Stimulated activated CD4-positive, alpha-beta T cell treated with anti-CD3 and anti-CD28 coated beads, Interleukin-2, amount 100 ng/mL, for 24 hours (primary cell): ENCODE results near the gene GOLGA6L10.
"Not testable (repeated sequence)": the region's sequence is repeated elsewhere in the genome, so short reads cannot be mapped to it uniquely, and the experiment has no call there.

Experiments used
- DNase-seq, 2 donors: peaks; one replicate each; pipeline ENCODE4 v3.0.0-alpha.2; 2020

GOLGA6L10 gene

DNA sequence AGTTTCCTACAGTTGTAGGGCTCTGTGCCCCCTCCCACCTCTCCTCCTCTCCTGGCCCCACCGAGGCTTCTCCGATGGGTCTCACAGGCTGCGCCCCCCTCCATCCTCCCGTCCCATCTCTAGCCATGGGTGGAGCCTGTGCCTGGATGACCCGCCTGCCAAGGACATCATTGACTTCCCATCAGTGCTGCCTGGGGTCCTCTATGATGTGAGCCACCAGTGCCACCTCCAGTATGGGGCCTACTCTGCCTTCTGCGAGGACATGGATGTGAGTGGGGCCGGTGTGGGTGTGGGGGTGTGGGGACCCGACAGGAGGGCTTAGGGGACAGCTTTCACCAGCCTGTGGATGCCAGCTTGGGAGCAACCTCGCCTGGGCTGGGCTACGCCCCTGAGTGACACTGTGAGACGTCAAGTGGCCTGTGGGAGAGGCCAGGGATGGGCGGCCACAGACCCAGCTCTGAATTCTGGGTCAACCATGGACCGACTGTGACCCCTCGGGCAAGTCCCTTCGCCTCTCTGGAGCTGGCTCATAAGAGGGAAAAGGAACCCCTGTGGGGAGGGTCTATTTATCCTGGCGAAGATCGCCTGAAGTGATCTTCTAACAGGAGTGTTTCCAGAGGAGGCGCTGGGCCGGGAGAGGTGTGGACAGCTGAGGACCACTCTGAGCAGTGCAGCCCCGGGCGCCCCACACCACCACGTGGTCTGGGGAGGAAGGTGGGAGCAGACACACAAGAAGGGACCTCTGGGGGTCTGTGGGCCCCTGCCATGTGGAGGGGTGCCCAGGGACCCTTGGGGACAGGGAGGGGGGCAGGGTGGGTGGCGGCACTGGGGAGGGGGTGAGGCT, 32.8 kb downstream of the GOLGA6L10 start:
- DNase-seq = not testable (repeated sequence)

GRCh38 chr15:82315519-82316246, 33.6 kb downstream of the GOLGA6L10 start:
- DNase-seq = no peak

GRCh38 chr15:82314769-82315518, 34.3 kb downstream of the GOLGA6L10 start:
- DNase-seq = no peak

DNA sequence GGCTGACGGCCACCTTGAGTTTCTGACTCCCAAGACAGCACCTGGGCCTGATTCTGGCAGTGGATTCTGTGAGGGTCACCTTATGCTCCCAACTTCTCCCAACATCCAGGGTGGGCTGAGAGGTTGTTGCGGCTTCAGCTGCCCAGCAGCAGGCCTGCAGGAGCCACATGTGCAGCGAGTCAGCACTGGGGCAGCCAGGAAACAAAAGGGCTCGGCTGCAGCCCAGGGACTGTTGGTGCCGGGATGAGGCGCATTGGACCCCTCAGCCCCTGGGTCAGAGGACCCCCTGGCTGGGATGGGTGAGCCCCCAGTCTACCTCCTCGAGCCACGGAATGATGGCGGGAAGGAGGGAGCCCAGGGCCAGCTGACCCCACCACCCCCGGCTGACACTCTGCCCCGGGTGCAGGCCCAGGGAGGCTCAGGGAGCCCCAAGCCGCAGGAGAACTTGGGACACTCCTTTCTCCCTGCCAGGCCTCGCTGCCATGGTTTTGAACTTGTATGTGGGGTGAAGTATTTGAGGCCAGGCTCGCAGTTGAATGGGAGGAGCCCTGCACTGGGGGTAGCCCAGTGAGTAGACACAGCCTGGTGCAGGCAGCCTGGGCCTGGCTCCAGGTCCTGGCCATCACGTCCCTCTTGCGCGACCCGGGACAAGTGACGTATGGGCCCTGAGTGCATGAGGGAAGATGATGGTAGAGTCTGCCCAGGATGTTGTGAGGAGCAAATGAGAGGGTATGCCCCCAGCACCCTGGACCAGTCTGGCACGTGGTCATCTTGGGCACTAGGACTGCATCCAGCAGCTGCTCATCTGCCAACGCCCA, 35.1 kb downstream of the GOLGA6L10 start:
- not testable (repeated sequence) for DNase-seq

GRCh38 chr15:82313446-82313845, 35.8 kb downstream of the GOLGA6L10 start:
- no peak for DNase-seq

DNA sequence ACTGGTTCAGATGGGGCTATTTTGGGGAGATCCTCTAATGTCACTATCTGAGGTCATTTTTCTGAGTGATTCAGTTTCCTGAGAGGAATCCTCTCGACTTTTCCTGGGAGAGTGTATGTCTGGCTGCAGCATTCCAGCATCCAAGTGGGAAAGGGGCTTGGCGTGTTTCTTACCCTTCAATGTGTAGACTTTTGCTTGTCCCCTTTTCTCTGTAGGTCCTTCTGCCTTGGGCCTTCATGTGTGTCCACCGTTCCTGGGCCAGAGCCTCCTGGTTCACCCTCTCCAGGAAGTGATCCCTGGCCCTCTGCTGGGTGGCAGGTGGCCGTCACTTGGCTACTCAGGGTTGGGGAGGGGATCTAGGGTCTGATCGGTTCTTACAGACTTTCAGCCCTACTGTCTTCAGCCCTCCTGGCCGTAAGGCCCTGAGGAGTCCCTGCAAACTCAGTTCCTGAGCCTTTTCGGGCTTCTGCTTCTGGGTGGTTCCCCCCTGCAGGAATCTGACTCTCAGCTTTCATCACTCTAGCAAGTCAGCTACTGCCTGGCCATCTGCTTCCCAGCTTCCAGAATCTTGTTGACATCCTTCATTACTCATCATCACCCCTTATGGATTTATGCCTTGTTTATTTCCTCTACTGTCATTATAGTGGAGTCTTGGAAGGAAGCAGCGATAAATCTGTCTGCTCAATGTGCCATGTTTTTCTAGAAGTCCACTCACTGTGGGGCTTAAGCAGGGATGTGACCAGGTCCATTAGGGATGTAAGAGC, 36.5 kb downstream of the GOLGA6L10 start:
- DNase-seq = no peak

DNA sequence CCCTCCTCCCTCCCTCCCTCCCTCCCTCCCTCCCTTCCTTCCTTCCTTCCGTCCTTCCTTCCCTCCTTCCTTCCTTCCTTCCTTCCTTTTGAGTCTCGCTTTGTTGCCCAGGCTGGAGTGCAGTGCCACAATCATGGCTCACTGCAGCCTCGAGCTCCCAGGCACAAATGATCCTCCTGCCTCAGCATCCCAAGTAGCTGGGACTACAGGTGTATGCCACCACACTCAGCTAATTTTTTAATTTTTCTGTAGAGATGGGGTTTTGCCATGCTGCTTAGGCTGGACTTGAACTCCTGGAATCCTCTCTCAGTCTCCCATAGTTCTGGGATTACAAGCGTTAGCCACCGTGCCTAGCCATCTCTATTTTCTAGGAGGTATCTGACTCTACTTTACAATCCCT, 38.0 kb downstream of the GOLGA6L10 start:
- not testable (repeated sequence) for DNase-seq

DNA sequence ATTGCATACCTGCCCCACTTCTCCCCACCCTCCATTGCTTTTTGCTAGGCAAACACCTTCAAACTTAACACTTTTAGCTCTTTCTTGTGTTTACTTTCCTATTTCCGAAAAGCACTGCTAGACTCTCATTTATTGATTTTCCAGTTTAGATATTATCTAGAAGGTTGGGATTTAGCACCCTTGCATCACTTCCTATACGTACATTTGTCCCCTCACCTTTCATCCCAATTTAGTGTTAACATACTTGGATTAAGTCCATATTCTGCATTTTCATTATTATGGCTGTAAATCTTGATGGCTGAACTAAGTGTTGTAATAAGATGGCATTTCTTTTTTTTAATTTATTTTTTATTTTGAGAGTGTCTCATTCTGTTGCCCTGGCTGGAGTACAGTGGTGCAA, 39.5 kb downstream of the GOLGA6L10 start:
- DNase-seq = no peak

DNA sequence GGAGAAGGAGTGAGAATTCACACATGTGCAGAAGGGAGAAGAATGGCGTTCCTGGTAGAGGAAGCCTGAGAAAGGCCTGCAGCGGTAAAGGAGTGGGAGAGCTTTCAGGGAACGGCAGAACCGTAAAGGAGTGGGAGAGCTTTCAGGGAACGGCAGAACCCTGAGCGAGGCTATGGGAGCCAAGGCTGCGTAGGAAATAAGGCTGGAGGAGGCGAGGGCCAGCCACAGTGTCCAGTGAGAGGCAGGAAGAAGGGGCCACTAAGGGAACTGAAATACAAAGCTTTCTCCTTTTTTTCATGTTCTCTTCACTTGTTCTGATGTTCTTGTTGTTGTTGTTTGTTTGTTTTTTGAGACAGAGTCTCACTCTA, 41.6 kb downstream of the GOLGA6L10 start:
- no peak for DNase-seq

- no peak for DNase-seq
Observed at GRCh38 chr15:82306791-82307713, 42.2 kb downstream of the GOLGA6L10 start.

DNA sequence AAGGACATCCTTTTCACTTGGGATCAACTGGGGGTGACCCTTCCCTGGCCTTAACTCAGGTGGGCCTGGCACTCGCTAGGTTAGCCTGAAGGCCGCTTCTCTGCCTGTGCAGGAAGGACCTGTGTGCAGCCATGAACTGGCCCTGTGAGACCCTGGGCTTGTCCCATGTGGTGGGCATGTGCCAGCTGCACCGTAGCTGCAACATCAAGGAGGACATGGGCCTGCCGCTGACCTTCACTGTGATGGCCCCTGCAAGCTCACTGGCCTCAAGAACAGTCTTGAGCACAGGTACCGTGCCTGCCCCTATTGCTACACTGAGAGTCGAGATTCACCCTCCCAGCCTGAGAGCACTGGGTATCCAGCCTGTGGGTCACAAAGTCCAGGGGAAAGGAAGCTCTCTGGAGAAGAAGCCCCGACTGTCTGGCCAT, 43.6 kb downstream of the GOLGA6L10 start:
- no peak for DNase-seq

DNA sequence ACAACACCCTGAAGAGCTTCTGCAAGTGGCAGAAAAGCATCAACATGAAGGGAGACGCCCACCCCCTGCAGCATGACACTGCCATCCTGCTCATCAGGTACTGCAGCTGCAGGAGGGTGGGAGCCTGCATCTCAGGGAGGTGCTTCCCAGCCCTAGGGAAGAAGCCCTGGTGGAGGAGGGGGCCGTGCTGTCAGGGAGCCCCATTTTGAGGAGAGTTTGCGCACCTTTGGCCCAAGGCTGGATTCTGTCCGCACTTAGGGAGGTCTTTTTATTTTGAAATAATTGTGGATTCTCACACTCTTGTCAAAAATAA, 44.5 kb downstream of the GOLGA6L10 start:
- DNase-seq = no peak

DNA sequence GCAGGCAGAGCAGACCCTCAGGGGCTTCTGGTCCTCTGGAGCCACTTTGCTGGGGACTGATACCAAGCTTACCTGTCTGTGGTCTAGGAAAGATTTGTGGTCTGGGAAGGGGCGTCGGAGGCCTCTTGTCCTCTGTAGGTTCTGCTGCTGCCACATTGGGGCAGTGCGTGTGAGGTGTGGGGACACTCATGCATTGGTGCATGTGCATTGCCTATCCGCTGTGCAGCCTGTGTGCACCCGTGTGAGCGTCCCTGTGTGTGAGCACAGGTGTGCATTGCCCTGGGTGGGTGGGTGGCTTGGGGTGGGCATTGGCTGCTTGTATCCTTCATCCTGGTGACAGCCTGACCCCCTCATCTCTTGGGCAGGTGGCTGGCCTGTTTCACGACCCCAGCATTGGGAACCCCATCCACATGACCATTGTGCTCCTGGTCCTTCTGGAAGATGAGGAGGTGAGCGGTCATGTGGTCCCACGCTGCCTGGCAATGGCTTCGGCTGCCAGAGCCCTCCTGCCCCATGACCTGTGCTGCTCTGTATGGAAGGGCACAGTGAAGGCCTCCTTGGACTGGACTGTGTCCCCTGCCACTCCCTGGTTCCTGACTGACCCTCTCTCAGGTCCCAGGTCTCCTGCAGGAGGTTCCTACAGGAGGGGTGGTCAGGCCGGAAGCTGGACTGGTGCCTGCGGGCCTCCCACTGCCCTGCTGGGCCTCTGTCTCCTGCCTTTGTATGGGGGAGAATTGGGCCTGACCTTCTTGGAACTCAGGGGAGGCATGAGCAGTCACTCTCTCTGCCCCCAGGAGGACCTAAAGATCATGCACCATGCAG, 45.1 kb downstream of the GOLGA6L10 start:
- no peak for DNase-seq

GRCh38 chr15:82301296-82302016, 47.8 kb downstream of the GOLGA6L10 start:
- no peak for DNase-seq

DNA sequence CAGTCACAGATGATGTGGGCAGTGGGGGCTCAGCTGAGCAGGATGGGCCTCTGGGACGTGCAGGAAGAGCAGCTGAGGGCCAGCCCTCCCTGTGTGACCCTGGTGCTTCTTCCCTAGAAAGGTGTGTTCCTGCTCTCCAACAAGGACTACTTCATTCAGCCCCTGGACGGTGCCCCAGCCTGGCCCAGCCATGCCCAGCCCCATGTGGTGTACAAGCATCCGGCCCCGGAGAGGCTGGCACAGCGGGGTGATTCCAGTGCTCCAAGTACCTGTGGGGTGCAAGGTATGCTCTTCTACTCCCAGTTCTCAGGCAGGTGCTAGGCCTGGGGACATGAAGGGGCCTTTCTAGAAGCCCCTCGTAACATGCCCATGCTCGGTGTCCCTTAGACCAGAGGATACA, 48.4 kb downstream of the GOLGA6L10 start:
- no peak for DNase-seq

DNA sequence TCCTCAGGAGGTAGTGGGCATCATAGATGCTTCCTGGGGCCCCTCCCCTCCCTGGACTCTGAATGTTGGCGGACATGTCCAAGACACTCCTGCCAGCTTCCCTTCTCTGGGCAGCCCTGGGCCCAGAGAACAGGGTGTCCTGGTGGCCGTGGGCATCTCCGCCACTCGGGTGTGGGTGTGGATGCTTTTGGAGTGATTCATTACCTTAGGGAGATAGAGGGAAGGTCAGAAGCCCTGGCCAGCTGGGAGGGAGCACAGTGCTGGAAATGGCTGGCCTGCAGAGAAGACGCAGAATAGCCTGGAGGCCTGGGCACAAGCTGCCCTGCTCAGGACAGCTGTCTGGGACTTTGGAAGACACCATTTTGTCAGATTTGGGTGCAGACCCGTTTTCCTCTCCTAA, 48.9 kb downstream of the GOLGA6L10 start:
- DNase-seq = not testable (repeated sequence)

GRCh38 chr15:82299511-82299914, 49.8 kb downstream of the GOLGA6L10 start:
- DNase-seq = not testable (repeated sequence)

DNA sequence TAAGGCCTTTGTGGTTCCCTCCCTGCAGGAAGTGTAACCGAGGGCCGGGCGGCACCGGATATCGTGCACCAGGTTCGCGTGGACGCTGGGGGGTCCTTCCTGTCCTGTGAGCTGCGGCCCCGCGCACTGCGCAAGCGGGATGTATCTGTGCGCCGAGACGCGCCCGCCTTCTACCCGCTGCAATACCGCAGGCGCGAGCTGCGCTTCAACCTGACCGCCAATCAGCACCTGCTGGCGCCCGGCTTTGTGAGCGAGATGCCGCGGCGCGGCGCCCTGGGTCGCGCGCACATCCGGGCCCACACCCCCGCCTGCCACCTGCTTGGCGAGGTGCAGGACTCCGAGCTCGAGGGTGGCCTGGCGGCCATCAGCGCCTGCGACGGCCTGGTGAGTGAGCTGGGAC, 50.8 kb downstream of the GOLGA6L10 start:
- DNase-seq = peak; percentile 43 to 62

DNA sequence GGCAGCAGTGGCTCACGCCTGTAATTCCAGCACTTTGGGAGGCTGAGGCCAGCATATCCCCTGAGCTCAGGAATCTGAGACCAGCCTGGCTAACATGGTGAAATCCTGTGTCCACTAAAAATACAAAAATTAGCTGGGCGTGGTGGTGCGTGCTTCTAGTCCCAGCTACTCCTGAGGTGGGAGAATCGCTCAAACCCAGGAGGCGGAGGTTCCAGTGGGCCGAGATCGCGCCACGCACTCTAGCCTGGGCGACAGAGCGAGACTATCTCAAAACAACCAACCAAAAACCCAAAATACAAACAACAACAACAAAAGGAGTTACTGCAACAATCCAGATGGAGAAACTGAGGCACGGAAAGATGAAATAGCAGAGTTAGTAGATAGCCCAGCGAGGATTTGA, 51.2 kb downstream of the GOLGA6L10 start:
- DNase-seq = no peak
